Osteoblast (primary cell): Measurements from ENCODE around the gene ESF1. TPM values are rescaled to one million over a fixed set of nuclear protein-coding genes. Genes with fewer than 3 reads are reported as not detected.

Source experiments
- DNase-seq: peaks from one replicate; pipeline ENCODE4 v3.0.0; 2011; ENCODE audit warnings: low spot score, mixed read lengths; ENCODE audit not compliant: insufficient read length; ENCODE audit errors: missing footprints
- H2AFZ ChIP-seq: 2 replicates; pipeline ENCODE4 v1.6.0; 2011; ENCODE audit warnings: mild to moderate bottlenecking, low read length
- H3K27ac ChIP-seq: 2 replicates; pipeline ENCODE4 v1.5.1; 2011; ENCODE audit warnings: mild to moderate bottlenecking, low read depth, low read length, moderate library complexity
- H3K27me3 ChIP-seq: 2 replicates; pipeline ENCODE4 v1.6.0; 2012; ENCODE audit warnings: mild to moderate bottlenecking, control low read depth, inconsistent platforms, low read length, moderate library complexity; ENCODE audit not compliant: insufficient read depth
- H3K36me3 ChIP-seq: 2 replicates; pipeline ENCODE4 v1.5.1; 2011; ENCODE audit warnings: mild to moderate bottlenecking, low read length, control low read depth, moderate library complexity; ENCODE audit not compliant: insufficient read depth
- H3K4me1 ChIP-seq: 2 replicates; pipeline ENCODE4 v1.5.1; 2011; ENCODE audit warnings: mild to moderate bottlenecking, low read length, control low read depth, moderate library complexity; ENCODE audit not compliant: insufficient read depth
- H3K4me2 ChIP-seq: 2 replicates; pipeline ENCODE4 v1.6.0; 2011; ENCODE audit warnings: mild to moderate bottlenecking, low read length; ENCODE audit not compliant: insufficient read depth
- H3K4me3 ChIP-seq: fragments of 200-600 bp; sonication (generic); 3 replicates; pipeline ENCODE4 v1.5.1; 2012; ENCODE audit warnings: mild to moderate bottlenecking, low read length, inconsistent platforms; ENCODE audit not compliant: insufficient read depth
- H3K79me2 ChIP-seq: 2 replicates; pipeline ENCODE4 v1.6.0; 2012; ENCODE audit warnings: mild to moderate bottlenecking, low read length, control low read depth, inconsistent platforms; ENCODE audit not compliant: insufficient read depth
- H3K9me3 ChIP-seq: 2 replicates; pipeline ENCODE4 v1.5.1; 2011; ENCODE audit warnings: low read depth, low read length, control low read depth
- H4K20me1 ChIP-seq: 2 replicates; pipeline ENCODE4 v1.6.0; 2012; ENCODE audit warnings: mild to moderate bottlenecking, low read length, control low read depth; ENCODE audit not compliant: insufficient read depth
- total RNA-seq: library from RNA; depleted of rRNA; stranded (reverse); fragments of >200 nt; gene quantifications from 2 replicates; pipeline ENCODE4 v1.2.3, GENCODE V29; 2012
- TF ChIP-seq, protein P1 (sequence below): IDR thresholded peaks from 2 replicates; pipeline ENCODE4 v1.5.1; 2011; ENCODE audit warnings: mild to moderate bottlenecking, low read depth, low read length, moderate library complexity; ENCODE audit errors: extremely low read depth

The ESF1 gene
- total RNA-seq, 1 donor, result 9.0 TPM

DNA sequence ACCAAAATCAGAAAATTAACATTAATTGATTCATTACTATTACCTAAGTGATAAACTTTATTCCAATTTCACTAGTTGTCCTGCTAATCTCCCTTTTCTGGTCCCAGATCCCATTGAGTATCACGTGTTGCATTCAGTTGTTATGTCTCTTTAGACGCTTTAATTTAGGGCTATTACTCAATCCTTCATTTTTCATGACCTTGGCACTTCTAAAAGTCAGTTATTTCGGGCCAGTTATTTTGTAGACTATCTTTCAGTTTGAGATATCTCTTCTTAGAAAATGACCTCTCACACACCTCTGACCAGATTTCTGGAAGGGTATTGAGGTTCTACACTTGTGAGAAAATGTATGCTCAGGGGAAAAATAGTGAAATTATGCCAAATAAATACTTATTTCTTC, 112.0 kb downstream of the ESF1 start:
- H3K79me2 ChIP-seq, result no peaks in the 10 kb centered on the region
- no peaks in the 10 kb centered on the region for H3K36me3 ChIP-seq
- no peaks in the 10 kb centered on the region for H3K9me3 ChIP-seq
- H3K4me1 ChIP-seq, result peaks cover 19% of the 10 kb centered on the region
- H2AFZ ChIP-seq, result no peak overlapping the region
- no peak overlapping the region for H3K4me3 ChIP-seq
- H4K20me1 ChIP-seq, result no peaks in the 10 kb centered on the region
- DNase-seq, result no peak
- no peaks in the 10 kb centered on the region for H3K27me3 ChIP-seq
- TF ChIP-seq, protein P1, sequence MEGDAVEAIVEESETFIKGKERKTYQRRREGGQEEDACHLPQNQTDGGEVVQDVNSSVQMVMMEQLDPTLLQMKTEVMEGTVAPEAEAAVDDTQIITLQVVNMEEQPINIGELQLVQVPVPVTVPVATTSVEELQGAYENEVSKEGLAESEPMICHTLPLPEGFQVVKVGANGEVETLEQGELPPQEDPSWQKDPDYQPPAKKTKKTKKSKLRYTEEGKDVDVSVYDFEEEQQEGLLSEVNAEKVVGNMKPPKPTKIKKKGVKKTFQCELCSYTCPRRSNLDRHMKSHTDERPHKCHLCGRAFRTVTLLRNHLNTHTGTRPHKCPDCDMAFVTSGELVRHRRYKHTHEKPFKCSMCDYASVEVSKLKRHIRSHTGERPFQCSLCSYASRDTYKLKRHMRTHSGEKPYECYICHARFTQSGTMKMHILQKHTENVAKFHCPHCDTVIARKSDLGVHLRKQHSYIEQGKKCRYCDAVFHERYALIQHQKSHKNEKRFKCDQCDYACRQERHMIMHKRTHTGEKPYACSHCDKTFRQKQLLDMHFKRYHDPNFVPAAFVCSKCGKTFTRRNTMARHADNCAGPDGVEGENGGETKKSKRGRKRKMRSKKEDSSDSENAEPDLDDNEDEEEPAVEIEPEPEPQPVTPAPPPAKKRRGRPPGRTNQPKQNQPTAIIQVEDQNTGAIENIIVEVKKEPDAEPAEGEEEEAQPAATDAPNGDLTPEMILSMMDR, result no peak
- peak overlapping the region; percentile 28 for H3K4me2 ChIP-seq
- H3K27ac ChIP-seq, result no peak overlapping the region

DNA sequence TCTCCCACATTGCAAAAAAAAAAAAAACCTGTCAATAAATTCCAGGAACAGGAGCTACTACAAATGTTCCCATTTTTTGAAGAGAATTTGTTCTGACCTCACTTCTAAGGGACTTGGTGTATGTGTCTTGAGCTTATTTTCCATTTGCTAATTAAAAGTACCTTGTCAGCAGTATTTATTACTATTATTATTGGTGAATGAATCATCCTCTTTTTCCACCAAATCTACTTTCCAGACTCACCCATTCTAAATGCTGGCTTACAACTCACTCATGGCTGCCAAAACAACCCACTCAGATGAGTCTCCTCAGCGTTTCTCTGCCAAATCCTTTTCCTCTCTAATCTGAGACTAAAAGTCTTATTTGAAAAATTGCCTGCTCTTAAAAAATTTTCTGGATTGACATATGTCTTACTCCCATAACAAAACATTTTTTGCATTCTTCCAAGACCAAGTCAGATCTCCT, 112.8 kb downstream of the ESF1 start:
- peak; percentile 90 for DNase-seq
- no peaks in the 10 kb centered on the region for H3K36me3 ChIP-seq
- TF ChIP-seq, protein P1, result no peak
- no peaks in the 10 kb centered on the region for H4K20me1 ChIP-seq
- no peak overlapping the region for H3K27ac ChIP-seq
- H3K79me2 ChIP-seq, result no peaks in the 10 kb centered on the region
- no peaks in the 10 kb centered on the region for H3K9me3 ChIP-seq
- H3K4me2 ChIP-seq, result peak overlapping the region; percentile 28
- peaks cover 19% of the 10 kb centered on the region for H3K4me1 ChIP-seq
- H2AFZ ChIP-seq, result no peak overlapping the region
- H3K4me3 ChIP-seq, result no peak overlapping the region
- H3K27me3 ChIP-seq, result no peaks in the 10 kb centered on the region

DNA sequence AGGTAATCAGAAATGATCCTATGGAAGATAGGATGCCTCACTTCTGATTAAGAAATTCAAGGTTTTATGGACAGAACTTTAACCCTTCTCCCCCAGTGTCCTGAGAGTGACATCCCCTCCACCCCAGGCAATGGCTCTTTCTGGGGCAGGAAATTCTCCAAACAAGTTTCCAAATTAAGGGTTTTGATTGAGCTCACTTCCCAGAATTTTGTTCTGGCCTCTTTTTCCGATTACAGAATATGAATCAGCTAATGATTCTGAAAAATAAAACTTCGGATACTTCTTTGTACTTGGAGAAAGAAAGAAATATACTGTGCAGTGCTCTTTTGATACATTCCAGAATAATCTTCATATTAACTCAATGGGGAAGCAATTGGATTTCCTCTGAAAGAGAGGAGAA, 113.2 kb downstream of the ESF1 start:
- no peaks in the 10 kb centered on the region for H3K79me2 ChIP-seq
- TF ChIP-seq, protein P1, result no peak
- H3K4me3 ChIP-seq, result no peak overlapping the region
- H3K4me1 ChIP-seq, result peaks cover 19% of the 10 kb centered on the region
- H3K36me3 ChIP-seq, result no peaks in the 10 kb centered on the region
- H3K27me3 ChIP-seq, result no peaks in the 10 kb centered on the region
- no peaks in the 10 kb centered on the region for H3K9me3 ChIP-seq
- H3K4me2 ChIP-seq, result peak overlapping the region; percentile 12
- no peak for DNase-seq
- H3K27ac ChIP-seq, result no peak overlapping the region
- no peaks in the 10 kb centered on the region for H4K20me1 ChIP-seq
- no peak overlapping the region for H2AFZ ChIP-seq

DNA sequence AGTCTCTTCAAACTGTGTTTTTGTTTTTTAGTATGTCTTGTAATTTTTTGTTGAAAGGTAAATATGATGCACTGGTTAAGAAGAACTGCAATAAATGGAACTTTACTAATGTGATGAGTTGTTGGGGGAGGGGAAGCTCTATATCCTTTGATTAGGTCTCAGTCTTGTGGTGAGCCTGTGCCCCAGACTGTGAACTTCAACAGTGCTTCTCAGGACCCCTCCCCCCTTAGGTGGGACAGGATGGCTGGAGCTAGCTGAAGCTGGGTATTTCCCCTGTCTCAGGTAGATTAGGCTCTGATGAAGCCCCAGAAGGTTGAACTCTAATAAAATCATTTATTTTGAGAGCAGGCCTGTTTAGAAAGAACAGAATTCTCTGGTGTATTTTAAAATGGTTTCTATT, 114.6 kb downstream of the ESF1 start:
- Histone ChIP-seq H3K27me3 (no peaks in the 10 kb centered on the region), H3K36me3 (no peaks in the 10 kb centered on the region), H3K4me1 (peaks cover 19% of the 10 kb centered on the region), H3K4me2 (no peak overlapping the region), H2AFZ (no peak overlapping the region), H3K79me2 (no peaks in the 10 kb centered on the region), H3K27ac (no peak overlapping the region), H3K9me3 (no peaks in the 10 kb centered on the region), H3K4me3 (no peak overlapping the region), H4K20me1 (no peaks in the 10 kb centered on the region)
- TF ChIP-seq, protein P1, result no peak
- no peak for DNase-seq
